HS-5 (cell line): ENCODE results near the gene TNNT2.

Source experiments
- DNase-seq: peaks from one replicate; pipeline ENCODE4 v3.0.0-alpha.2; 2012; ENCODE audit warnings: low read depth

TNNT2 gene

GRCh38 chr1:201313086-201313485 is 64.4 kb downstream of the TNNT2 start:
- no peak for DNase-seq

GRCh38 chr1:201312298-201312697 is 65.2 kb downstream of the TNNT2 start:
- DNase-seq, result no peak

- DNase-seq, result no peak
Measured at GRCh38 chr1:201311356-201312011, 66.0 kb downstream of the TNNT2 start.

- DNase-seq, result no peak
Measured at GRCh38 chr1:201310986-201311355, 66.5 kb downstream of the TNNT2 start.

GRCh38 chr1:201310251-201310985 is 67.1 kb downstream of the TNNT2 start:
- DNase-seq, result no peak

- DNase-seq, result no peak
Measured at GRCh38 chr1:201309416-201309815, 68.1 kb downstream of the TNNT2 start.
